ENCODE measurements around the gene MDFIC2. TPM values are rescaled to one million over a fixed set of nuclear protein-coding genes. Genes with fewer than 3 reads are reported as not detected.
"Not testable (repeated sequence)": the region's sequence is repeated elsewhere in the genome, so short reads cannot be mapped to it uniquely, and the experiment has no call there.

Gene MDFIC2
- total RNA-seq, 2 donors from 2014 or later: not detected

DNA sequence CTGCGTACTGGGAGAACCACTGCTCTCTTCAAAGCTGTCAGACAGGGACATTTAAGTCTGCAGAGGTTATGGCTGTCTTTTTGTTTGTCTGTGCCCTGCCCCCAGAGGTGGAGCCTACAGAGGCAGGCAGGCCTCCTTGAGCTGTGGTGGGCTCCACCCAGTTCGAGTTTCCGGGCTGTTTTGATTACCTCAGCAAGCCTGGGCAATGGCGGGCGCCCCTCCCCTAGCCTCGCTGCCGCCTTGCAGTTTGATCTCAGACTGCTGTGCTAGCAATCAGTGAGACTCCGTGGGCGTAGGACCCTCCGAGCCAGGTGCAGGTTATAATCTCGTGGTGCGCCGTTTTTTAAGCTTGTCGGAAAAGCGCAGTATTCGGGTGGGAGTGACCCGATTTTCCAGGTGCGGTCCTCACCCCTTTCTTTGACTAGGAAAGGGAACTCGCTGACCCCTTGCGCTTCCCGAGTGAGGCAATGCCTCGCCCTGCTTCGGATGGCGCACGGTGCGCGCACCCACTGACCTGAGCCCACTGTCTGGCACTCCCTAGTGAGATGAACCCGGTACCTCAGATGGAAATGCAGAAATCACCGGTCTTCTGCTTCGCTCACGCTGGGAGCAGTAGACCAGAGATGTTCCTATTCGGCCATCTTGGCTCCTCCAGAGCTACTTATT is 21.9 kb downstream of the MDFIC2 start:
- not testable (repeated sequence) for H3K4me3 Mint-ChIP-seq; H3K27me3 Mint-ChIP-seq; DNase-seq (ENCODE audit: low spot score); ATAC-seq; H3K9me3 Mint-ChIP-seq; H3K27ac Mint-ChIP-seq; H3K4me1 Mint-ChIP-seq (ENCODE audit: low read depth in 2 of 2); H3K36me3 Mint-ChIP-seq

DNA sequence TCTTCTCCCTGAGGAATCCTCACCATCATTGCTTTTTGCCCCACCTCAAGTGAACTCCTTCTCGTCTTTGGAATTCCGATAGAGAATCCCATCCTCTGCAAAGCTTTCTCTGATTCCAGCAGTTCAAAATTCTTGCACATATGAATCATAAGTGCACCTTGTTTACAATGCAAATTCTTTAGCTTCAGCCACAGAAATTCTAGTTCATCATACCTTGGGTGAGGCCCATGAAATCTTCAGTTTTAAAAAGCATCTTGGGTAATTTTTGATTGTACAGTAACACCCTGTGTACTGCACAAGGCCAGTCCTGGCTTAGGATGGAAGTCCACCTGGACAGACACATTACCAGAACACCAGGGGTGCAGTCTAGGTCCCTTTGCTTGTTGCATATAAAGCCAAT is 30.8 kb downstream of the MDFIC2 start:
- Mint-ChIP-seq H3K27ac (no peak overlapping the region), H3K4me3 (no peak overlapping the region), H3K27me3 (no peaks in the 10 kb centered on the region), H3K9me3 (peaks cover 13% of the 10 kb centered on the region), H3K4me1 (ENCODE audit: low read depth in 2 of 2) (no peaks in the 10 kb centered on the region), H3K36me3 (no peaks in the 10 kb centered on the region)
- ATAC-seq (no peak), DNase-seq (ENCODE audit: low spot score) (no peak)

- Mint-ChIP-seq H3K4me1 (ENCODE audit: low read depth in 2 of 2) (no peaks in the 10 kb centered on the region), H3K9me3 (peaks cover 6% of the 10 kb centered on the region), H3K27ac (no peak overlapping the region), H3K4me3 (no peak overlapping the region), H3K36me3 (no peaks in the 10 kb centered on the region), H3K27me3 (no peaks in the 10 kb centered on the region)
- DNase-seq (ENCODE audit: low spot score): no peak
- ATAC-seq: no peak
Measured at GRCh38 chr3:70277304-70277703, 35.1 kb downstream of the MDFIC2 start.

DNA sequence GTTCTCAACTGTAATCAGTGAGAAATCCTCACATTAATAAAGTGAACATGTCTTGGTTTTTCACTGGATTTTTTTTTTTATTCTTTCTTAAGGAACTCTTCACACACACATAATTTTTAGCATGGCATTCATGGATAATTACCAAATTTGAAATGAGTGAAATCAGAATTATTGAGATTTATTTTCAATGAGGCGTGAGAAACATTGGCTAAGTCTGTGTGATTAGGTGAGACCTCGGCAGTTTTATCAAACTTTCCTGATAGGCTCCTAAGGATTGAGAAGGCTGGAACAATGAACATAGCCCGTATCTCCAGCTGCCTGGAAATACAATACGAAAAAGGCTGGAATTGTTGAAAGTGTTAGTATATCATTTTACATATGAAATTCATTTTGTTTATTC is 35.5 kb downstream of the MDFIC2 start:
- ATAC-seq (no peak), DNase-seq (ENCODE audit: low spot score) (no peak)
- no peak overlapping the region for H3K4me3 Mint-ChIP-seq
- H3K36me3 Mint-ChIP-seq: no peaks in the 10 kb centered on the region
- no peaks in the 10 kb centered on the region for H3K4me1 Mint-ChIP-seq (ENCODE audit: low read depth in 2 of 2)
- peaks cover 8% of the 10 kb centered on the region for H3K9me3 Mint-ChIP-seq
- no peaks in the 10 kb centered on the region for H3K27me3 Mint-ChIP-seq
- no peak overlapping the region for H3K27ac Mint-ChIP-seq

DNA sequence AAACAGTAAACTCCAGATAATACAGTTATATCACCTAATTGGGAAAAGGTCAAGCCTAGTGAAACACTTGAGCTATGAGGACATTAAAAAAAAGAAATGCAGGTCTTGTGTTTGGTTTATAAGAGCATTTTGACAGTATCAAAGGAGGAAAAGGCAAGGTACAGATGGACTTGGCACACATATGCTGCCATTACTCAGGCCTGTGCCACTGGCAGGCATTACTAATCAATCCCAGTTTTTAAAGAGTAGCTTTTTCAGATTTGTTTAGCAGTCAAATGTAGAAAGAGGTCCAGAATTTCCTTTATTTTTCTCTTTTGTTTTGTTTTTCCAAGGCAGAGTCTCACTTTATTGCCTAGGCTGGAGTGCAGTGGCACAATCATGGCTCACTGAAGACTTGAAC is 38.9 kb downstream of the MDFIC2 start:
- Mint-ChIP-seq H3K4me3 (no peak overlapping the region), H3K9me3 (peaks cover 6% of the 10 kb centered on the region), H3K36me3 (no peaks in the 10 kb centered on the region), H3K4me1 (ENCODE audit: low read depth in 2 of 2) (no peaks in the 10 kb centered on the region), H3K27me3 (no peaks in the 10 kb centered on the region), H3K27ac (no peak overlapping the region)
- ATAC-seq: no peak
- DNase-seq (ENCODE audit: low spot score): no peak

- no peak overlapping the region for H3K4me3 Mint-ChIP-seq
- no peaks in the 10 kb centered on the region for H3K4me1 Mint-ChIP-seq (ENCODE audit: low read depth in 2 of 2)
- H3K36me3 Mint-ChIP-seq: no peaks in the 10 kb centered on the region
- H3K27ac Mint-ChIP-seq: no peak overlapping the region
- DNase-seq (ENCODE audit: low spot score) (no peak), ATAC-seq (no peak)
- H3K27me3 Mint-ChIP-seq: no peaks in the 10 kb centered on the region
- peaks cover 6% of the 10 kb centered on the region for H3K9me3 Mint-ChIP-seq
Measured at GRCh38 chr3:70272798-70273197, 39.6 kb downstream of the MDFIC2 start.

DNA sequence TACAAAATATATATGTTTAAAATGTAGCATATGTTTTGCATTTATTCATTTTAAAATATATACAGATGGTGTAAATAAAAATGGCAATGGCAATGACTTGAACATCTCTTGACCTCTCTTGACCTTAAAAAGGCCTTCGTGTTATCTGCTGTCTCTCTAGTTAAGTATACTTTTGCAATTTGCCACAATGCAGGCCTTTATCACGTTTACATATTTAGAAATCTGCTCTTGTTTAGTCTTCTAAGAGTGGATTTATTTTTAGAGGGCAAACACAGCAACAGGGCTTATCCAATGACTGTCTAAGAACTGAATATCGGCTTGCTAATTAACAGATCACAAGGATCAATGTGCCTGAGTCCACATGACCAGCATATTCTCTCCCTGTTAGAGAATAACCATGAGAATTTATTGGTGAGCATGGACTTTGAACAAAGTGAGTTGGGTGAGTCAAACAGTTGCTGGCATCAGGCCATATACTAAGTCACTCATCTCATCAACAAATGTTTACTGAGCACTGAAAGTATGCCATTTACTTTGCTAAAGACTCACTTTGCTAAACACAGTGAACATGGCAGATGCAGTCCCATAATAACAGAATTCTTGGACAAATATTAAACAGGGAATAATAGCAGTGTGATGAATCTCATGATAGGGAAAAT is 48.2 kb downstream of the MDFIC2 start:
- Mint-ChIP-seq H3K4me1 (ENCODE audit: low read depth in 2 of 2) (no peaks in the 10 kb centered on the region), H3K4me3 (no peak overlapping the region), H3K27ac (no peak overlapping the region), H3K27me3 (no peaks in the 10 kb centered on the region), H3K36me3 (no peaks in the 10 kb centered on the region), H3K9me3 (peaks cover 3% of the 10 kb centered on the region)
- DNase-seq (ENCODE audit: low spot score) (no peak), ATAC-seq (no peak)

- no peak for DNase-seq (ENCODE audit: low spot score)
- Mint-ChIP-seq H3K27me3 (no peaks in the 10 kb centered on the region), H3K36me3 (no peaks in the 10 kb centered on the region), H3K9me3 (peaks cover 6% of the 10 kb centered on the region), H3K4me3 (no peak overlapping the region), H3K27ac (no peak overlapping the region), H3K4me1 (ENCODE audit: low read depth in 2 of 2) (no peaks in the 10 kb centered on the region)
- ATAC-seq: no peak
Measured at GRCh38 chr3:70261283-70261682, 51.2 kb downstream of the MDFIC2 start.

GRCh38 chr3:70256566-70256965 is 55.9 kb downstream of the MDFIC2 start:
- DNase-seq (ENCODE audit: low spot score) (no peak), ATAC-seq (no peak)
- Mint-ChIP-seq H3K4me3 (no peak overlapping the region), H3K27ac (no peak overlapping the region), H3K36me3 (no peaks in the 10 kb centered on the region), H3K9me3 (peaks cover 6% of the 10 kb centered on the region), H3K27me3 (no peaks in the 10 kb centered on the region), H3K4me1 (ENCODE audit: low read depth in 2 of 2) (no peaks in the 10 kb centered on the region)

GRCh38 chr3:70250492-70250891 is 61.9 kb downstream of the MDFIC2 start:
- H3K9me3 Mint-ChIP-seq: peaks cover 6% of the 10 kb centered on the region
- H3K4me3 Mint-ChIP-seq: no peak overlapping the region
- no peaks in the 10 kb centered on the region for H3K36me3 Mint-ChIP-seq
- DNase-seq (ENCODE audit: low spot score): no peak
- H3K27ac Mint-ChIP-seq: no peak overlapping the region
- H3K4me1 Mint-ChIP-seq (ENCODE audit: low read depth in 2 of 2): no peaks in the 10 kb centered on the region
- no peaks in the 10 kb centered on the region for H3K27me3 Mint-ChIP-seq
- no peak for ATAC-seq

- Mint-ChIP-seq H3K4me1 (ENCODE audit: low read depth in 2 of 2) (no peaks in the 10 kb centered on the region), H3K27ac (no peak overlapping the region), H3K9me3 (peaks cover 6% of the 10 kb centered on the region), H3K4me3 (no peak overlapping the region), H3K27me3 (no peaks in the 10 kb centered on the region), H3K36me3 (no peaks in the 10 kb centered on the region)
- no peak for DNase-seq (ENCODE audit: low spot score)
- no peak for ATAC-seq
Measured at GRCh38 chr3:70249509-70250160, 62.8 kb downstream of the MDFIC2 start.

DNA sequence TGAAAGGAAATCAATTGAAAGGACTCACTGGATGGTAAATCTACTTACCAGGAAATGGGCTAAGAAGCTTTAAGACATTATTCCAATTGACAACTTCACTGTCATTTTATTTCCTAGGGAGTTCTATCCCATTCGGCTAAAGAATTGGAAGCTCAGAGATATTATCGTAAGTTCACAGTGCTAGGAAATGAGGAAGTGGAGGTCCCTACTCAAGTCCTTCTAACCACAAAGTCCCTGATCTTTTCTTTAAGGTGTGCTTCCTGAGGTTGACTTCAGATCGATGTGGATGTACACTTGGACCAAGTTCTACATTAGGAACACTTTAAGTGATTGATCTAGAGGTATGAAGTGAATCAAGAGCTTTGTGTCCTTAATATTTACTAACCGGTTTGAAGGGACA is 63.6 kb downstream of the MDFIC2 start:
- no peaks in the 10 kb centered on the region for H3K4me1 Mint-ChIP-seq (ENCODE audit: low read depth in 2 of 2)
- peaks cover 8% of the 10 kb centered on the region for H3K9me3 Mint-ChIP-seq
- H3K27me3 Mint-ChIP-seq: no peaks in the 10 kb centered on the region
- H3K36me3 Mint-ChIP-seq: no peaks in the 10 kb centered on the region
- no peak overlapping the region for H3K27ac Mint-ChIP-seq
- H3K4me3 Mint-ChIP-seq: no peak overlapping the region
- no peak for ATAC-seq
- DNase-seq (ENCODE audit: low spot score): no peak

- Mint-ChIP-seq H3K36me3 (no peaks in the 10 kb centered on the region), H3K4me3 (no peak overlapping the region), H3K27me3 (no peaks in the 10 kb centered on the region), H3K9me3 (peaks cover 8% of the 10 kb centered on the region), H3K27ac (no peak overlapping the region), H3K4me1 (ENCODE audit: low read depth in 2 of 2) (no peaks in the 10 kb centered on the region)
- ATAC-seq (no peak), DNase-seq (ENCODE audit: low spot score) (no peak)
Measured at GRCh38 chr3:70247955-70248354, 64.5 kb downstream of the MDFIC2 start.

DNA sequence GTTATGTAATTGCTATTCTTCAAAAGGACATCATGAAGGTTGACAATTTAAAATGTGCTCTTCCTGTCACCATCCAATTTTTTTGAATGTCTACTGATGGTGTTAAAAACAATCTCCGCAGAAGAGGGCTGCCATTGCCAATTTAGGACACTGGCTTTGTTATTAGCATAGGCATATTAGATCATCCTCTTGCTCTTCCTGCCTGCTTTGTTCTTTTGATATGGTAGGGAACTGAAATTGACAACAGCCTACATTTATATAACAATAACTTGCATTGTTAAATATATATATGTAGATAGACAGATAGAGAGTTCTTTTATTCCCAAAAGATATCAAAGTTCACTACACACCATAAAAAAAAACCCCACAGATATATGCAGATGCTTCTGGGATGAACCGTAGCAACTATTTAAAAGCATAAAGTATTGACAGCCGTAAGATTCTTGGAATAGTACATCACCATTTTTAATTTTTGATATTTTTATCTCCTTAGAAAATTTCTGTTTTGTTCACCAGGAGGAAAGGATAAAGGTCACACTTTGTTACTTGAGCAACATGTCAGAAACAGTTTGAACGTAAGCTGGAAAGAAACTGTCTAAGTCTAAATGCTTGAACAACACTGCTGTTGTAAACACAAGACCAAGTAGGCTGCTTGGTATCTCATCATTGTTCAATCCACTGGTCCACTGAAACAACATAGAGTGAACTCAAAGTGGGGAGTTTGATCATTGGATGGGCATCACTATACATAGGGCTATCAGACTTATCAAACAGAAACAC is 66.5 kb downstream of the MDFIC2 start:
- Mint-ChIP-seq H3K4me1 (ENCODE audit: low read depth in 2 of 2) (no peaks in the 10 kb centered on the region), H3K9me3 (peaks cover 7% of the 10 kb centered on the region), H3K27me3 (no peaks in the 10 kb centered on the region), H3K27ac (no peak overlapping the region), H3K4me3 (no peak overlapping the region), H3K36me3 (no peaks in the 10 kb centered on the region)
- ATAC-seq (no peak), DNase-seq (ENCODE audit: low spot score) (no peak)
